Heart right ventricle (tissue), 16 donors: ENCODE data around the gene DDX46. TPM values are rescaled to one million over a fixed set of nuclear protein-coding genes. Genes with fewer than 3 reads are reported as not detected.
"Not testable (repeated sequence)": the region's sequence is repeated elsewhere in the genome, so short reads cannot be mapped to it uniquely, and the experiment has no call there.

ENCODE experiments used
- ATAC-seq, 8 donors: fragments of 200-7000 bp; cut with Tn5 transposase; one replicate each; pipeline ENCODE4 v1.9.1; 2020; ENCODE audit warnings: mild to moderate bottlenecking in 8 of 8, moderate library complexity in 8 of 8, moderate number of reproducible peaks in 1 of 8
- DNase-seq, 2 donors: peaks; one replicate each; pipeline ENCODE4 v3.0.0-alpha.2; 2020
- H3K27ac ChIP-seq, 10 donors: fragments of 200-600 bp; sonication (generic) in 2 of 10; one replicate each; pipeline versions ENCODE4 v1.5.0 to v1.8.0; 2020 to 2022; ENCODE audit warnings: mild to moderate bottlenecking in 3 of 10
- H3K27me3 ChIP-seq, 7 donors: fragments of 200-600 bp; one replicate each; pipeline ENCODE4 v1.8.0; 2021 to 2022; ENCODE audit warnings: mild to moderate bottlenecking in 2 of 7
- H3K36me3 ChIP-seq, 9 donors: fragments of 200-600 bp; sonication (generic) in 1 of 9; one replicate each; pipeline versions ENCODE4 v1.5.0 to v1.8.0; 2020 to 2022; ENCODE audit warnings: mild to moderate bottlenecking in 2 of 9
- H3K4me1 ChIP-seq, 9 donors: fragments of 200-600 bp; sonication (generic) in 1 of 9; one replicate each; pipeline versions ENCODE4 v1.5.0 to v1.8.0; 2020 to 2022; ENCODE audit warnings: mild to moderate bottlenecking in 4 of 9
- H3K4me3 ChIP-seq, 10 donors: fragments of 200-600 bp; sonication (generic) in 2 of 10; one replicate each; pipeline versions ENCODE4 v1.5.0 to v1.8.0; 2020 to 2022; ENCODE audit warnings: mild to moderate bottlenecking in 7 of 10, moderate library complexity in 2 of 10
- H3K9me3 ChIP-seq, 11 donors: fragments of 200-600 bp in 10 of 11; sonication (generic) in 2 of 11; one replicate each; pipeline versions ENCODE4 v1.5.0 to v1.8.0; 2013 to 2022; ENCODE audit warnings: mild to moderate bottlenecking in 2 of 11, control low read depth in 1 of 11, moderate library complexity in 1 of 11
- CTCF ChIP-seq, 9 donors: fragments of 200-600 bp; sonication (generic) in 2 of 9; IDR thresholded peaks; one replicate each; pipeline versions ENCODE4 v1.5.0 to v1.8.0; 2021 to 2022; ENCODE audit warnings: antibody characterized with exemption in 9 of 9, mild to moderate bottlenecking in 5 of 9, moderate library complexity in 1 of 9
- WGBS, 2 donors: extraction: QIAGEN DNeasy Blood & Tissue Kit; methylation state at CpG; one replicate each; pipeline ENCODE4 v1.1.7; 2013; ENCODE audit warnings: inconsistent platforms in 1 of 2; 5-methylcytosine and 5-hydroxymethylcytosine counted together
- intact Hi-C, 10 donors: fragments of 100-400 bp; cut with DNase I; formaldehyde crosslinking; loops; one replicate each; pipeline versions ENCODE4 v1.11.1 to v1.14.2; 2022
- polyA plus RNA-seq, 2 donors: library from polyadenylated mRNA; stranded (reverse); fragments of 200-250 nt; gene quantifications; one replicate each; pipeline ENCODE4 v1.2.3, GENCODE V29; 2013
- total RNA-seq, 10 donors: library from RNA; stranded (reverse); fragmentation: NEBNext Ultra II Directional in 3 of 10; extraction: Animal tissue kit (Norgen Biotek cat#: 25700) in 3 of 10; gene quantifications; one replicate each; pipeline versions ENCODE4 v1.2.1 to v1.2.4, GENCODE V29; 2021 to 2023
- donor health status: Arrhythmogenic right ventricular cardiomyopathy.
- donor health status: ischemic (EF 13 %, LVEDD 7.1; RV severe dilation, severe dysfunction).
- donor health status: healthy with polysubstance abuse.
- donor health status: DM: no; HTN: yes; CAD: no.
- donor health status: DM: no; HTN: no; CAD: no.
- donor health status: ischemic (EF 25% LVEDD 6.9; RV normal size, moderate dysfunction).
- donor health status: ischemic (EF 25% LVEDD 5.7; RV mildly dilated, moderate dysfunction).
- donor health status: healthy.
- donor health status: DM: yes; HTN: yes; CAD: no.
- donor health status: Ischemic cardiomyopathy.
- donor health status: ischemic (EF 35%, LVEDD 5.7; RV mildly dilated, moderate dysfunction).
- donor health status: nonischemic (EF 11% LVEDD 7.7; RV severe dilation, severe dysfunction).
- donor health status: DM: yes; HTN: yes; CAD: no.
- donor health status: PGD.
- donor health status: ischemic (EF 29% LVEDD 5.4; RV normal size, mild dysfunction).
- donor health status: nonischemic (EF 23%, LVEDD 6.1; RV moderate dilation, normal function).

Gene DDX46
- total and polyA plus RNA-seq, 12 donors: 11.9 to 34.8 (median 29.7) TPM

DNA sequence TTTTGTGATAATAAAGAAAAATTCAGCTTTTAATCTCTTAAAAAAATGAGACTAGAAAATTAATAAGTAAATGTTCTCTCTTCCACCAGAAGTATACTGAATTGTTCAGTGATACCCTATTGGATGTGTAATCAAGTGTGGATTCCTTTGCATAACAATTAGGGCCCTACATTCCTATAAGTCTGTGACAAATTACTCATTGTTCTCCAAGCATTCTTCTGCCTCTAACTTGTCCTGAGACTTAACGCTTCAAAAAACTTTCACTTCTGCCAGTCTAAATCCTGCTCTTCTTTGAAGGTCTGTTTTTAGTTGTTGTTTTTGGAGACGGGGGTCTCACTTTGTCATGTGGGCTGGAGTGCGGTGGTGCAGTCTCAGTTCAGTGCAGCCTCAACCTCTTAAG lies 9.2 kb upstream of the DDX46 start:
- intact Hi-C loops: no loop called here

DNA sequence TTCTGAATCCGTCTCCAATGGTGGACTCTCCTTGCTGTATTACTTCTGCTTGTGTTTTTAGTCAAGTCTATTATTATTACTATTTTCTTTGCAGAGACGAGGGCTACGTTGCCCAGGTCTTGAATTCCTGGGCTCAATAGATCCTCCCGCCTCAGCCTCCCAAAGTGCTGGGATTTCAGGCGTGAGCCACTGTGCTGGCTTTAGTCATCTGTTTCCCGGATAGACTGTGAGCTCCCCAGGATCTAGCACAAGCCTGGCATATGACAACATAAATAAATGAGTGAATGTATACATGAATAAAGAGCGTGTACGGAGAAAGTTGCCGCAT lies 439 bp upstream of the DDX46 start:
- Histone ChIP-seq H3K9me3 (no peaks in the 10 kb centered on the region), H3K36me3 (peaks cover 0 to under 1% (median 0%) of the 10 kb centered on the region in 9 donors), H3K27ac (peak overlapping the region in 8 of 10 donors; percentile 63 to 90 (median 76)), H3K4me1 (peaks cover 3 to 33% (median 24%) of the 10 kb centered on the region in 9 donors), H3K4me3 (peak overlapping the region; percentile 66 to 99 (median 88)), H3K27me3 (no peaks in the 10 kb centered on the region)
- ATAC-seq: peak in 1 of 8 donors; percentile 25
- 22 to 23% methylated on average over 9 of the region's 9 CpGs for WGBS, 2 donors
- intact Hi-C loops: loop anchor here in 1 of 10 donors (2.0 to 5.0 kb wide), 2 partner anchors 19 to 89 kb away; partner anchors contain the start of genes C5orf24 and CAMLG
- TF ChIP-seq CTCF (IDR thresholded peaks at IDR 0.05): no peak
- no peak for DNase-seq

More for the DNA sequence above, 9.2 kb upstream of the DDX46 start:
- Histone ChIP-seq H3K27me3 (no peaks in the 10 kb centered on the region), H3K4me3 (no peak overlapping the region), H3K36me3 (peaks cover 0 to 57% (median 10%) of the 10 kb centered on the region in 9 donors), H3K4me1 (no peaks in the 10 kb centered on the region), H3K27ac (no peak overlapping the region), H3K9me3 (no peaks in the 10 kb centered on the region)
- DNase-seq (no peak), ATAC-seq (no peak)
- 90 to 92% methylated on average over 3 of the region's 3 CpGs for WGBS, 2 donors
- no peak for TF ChIP-seq CTCF (IDR thresholded peaks at IDR 0.05)

DNA sequence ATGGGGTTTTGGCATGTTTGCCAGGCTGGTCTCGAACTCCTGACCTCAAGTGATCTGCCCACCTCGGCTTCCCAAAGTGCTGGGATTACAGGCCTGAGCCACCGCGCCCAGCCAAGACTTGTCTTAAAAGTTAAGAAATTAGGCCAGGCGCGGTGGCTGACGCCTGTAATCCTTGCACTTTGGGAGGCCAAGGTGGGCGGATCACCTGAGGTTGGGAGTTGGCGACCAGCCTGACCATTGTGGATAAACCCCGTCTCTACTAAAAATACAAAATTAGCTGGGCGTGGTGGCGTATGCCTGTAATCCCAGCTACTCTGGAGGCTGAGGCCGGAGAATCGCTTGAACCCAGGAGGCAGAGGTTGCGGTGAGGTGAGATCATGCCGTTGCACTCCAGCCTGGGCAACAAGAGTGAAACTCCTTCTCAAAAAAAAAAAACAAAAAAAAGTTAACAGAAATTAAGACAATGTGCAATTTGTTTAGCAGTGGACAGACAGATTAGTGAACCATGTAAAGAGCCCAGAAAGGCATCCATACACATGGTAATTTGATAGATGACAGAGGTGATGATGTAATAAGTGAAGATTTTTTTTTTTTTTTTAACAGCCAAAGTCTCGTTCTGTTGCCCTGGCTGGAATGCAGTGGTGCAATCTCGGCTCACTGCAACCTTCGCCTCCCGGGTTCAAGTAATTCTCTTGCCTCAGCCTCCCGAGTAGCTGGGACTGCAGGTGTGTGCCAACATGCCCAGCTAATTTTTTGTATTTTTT lies 9.1 kb downstream of the DDX46 start:
- H3K9me3 ChIP-seq, H3K4me1 ChIP-seq, H3K27me3 ChIP-seq, H3K27ac ChIP-seq, H3K4me3 ChIP-seq, ATAC-seq, intact Hi-C loops, DNase-seq: not testable (repeated sequence)
- 96% methylated on average over 21 of the region's 21 CpGs for WGBS, 2 donors
- H3K36me3 ChIP-seq: peaks cover 0 to 96% (median 66%) of the 10 kb centered on the region in 9 donors

DNA sequence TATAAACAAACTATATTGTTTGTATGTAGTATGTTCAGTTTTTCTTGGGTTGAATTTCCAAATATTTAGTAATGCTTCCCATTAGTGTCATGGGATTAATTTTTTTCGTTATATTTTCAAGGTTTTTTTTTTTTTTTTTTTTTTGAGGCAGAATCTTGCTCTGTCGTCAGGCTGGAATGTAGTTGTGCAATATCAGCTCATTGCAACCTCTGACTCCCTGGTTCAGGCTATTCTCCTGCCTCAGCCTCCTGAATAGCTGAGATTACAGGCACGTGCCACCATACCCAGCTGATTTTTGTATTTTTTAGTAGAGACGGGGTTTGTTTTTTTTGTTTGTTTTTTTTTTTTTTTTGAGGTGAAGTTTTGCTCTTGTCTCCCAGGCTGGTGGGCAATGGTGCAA lies 10.6 kb downstream of the DDX46 start:
- ATAC-seq: no peak
- DNase-seq: no peak
- intact Hi-C loops: no loop called here
- no peak for TF ChIP-seq CTCF (IDR thresholded peaks at IDR 0.05)
- Histone ChIP-seq H3K4me1 (no peaks in the 10 kb centered on the region), H3K36me3 (peaks cover 0 to 100% (median 74%) of the 10 kb centered on the region in 9 donors), H3K27me3 (no peaks in the 10 kb centered on the region), H3K27ac (no peak overlapping the region), H3K4me3 (no peak overlapping the region), H3K9me3 (no peaks in the 10 kb centered on the region)
- 79 to 83% methylated on average over 4 of the region's 4 CpGs for WGBS, 2 donors
